Nephron progenitor cell (in vitro differentiated cells): ENCODE data around the gene KRT36.
A peak's percentile ranks its signal among the peaks of the same experiment; 100 is the strongest.

Source experiments
- DNase-seq: peaks from one replicate; pipeline ENCODE4 v3.0.0; 2021
- H3K27ac Mint-ChIP-seq: 2 replicates; pipeline ENCODE4 v1.8.0; 2021; ENCODE audit warnings: mild to moderate bottlenecking, moderate library complexity, mixed read lengths
- H3K27me3 Mint-ChIP-seq: 2 replicates; pipeline ENCODE4 v1.8.0; 2021; ENCODE audit warnings: mild to moderate bottlenecking, low read depth, mixed read lengths; ENCODE audit not compliant: poor library complexity
- H3K36me3 Mint-ChIP-seq: 2 replicates; pipeline ENCODE4 v1.8.0; 2021; ENCODE audit warnings: low read depth, mixed read lengths
- H3K4me1 Mint-ChIP-seq: 2 replicates; pipeline ENCODE4 v1.8.0; 2021; ENCODE audit warnings: mixed read lengths
- H3K4me3 Mint-ChIP-seq: 2 replicates; pipeline ENCODE4 v1.8.0; 2021; ENCODE audit warnings: mild to moderate bottlenecking, moderate library complexity, mixed read lengths
- H3K9me3 Mint-ChIP-seq: 2 replicates; pipeline ENCODE4 v1.8.0; 2021; ENCODE audit warnings: mild to moderate bottlenecking, moderate library complexity, mixed read lengths
- TF ChIP-seq, protein P1 (sequence below): fragments of 200-600 bp; sonication (generic); IDR thresholded peaks from 2 replicates; pipeline ENCODE4 v1.5.0; 2021; ENCODE audit warnings: antibody characterized with exemption

KRT36 gene

DNA sequence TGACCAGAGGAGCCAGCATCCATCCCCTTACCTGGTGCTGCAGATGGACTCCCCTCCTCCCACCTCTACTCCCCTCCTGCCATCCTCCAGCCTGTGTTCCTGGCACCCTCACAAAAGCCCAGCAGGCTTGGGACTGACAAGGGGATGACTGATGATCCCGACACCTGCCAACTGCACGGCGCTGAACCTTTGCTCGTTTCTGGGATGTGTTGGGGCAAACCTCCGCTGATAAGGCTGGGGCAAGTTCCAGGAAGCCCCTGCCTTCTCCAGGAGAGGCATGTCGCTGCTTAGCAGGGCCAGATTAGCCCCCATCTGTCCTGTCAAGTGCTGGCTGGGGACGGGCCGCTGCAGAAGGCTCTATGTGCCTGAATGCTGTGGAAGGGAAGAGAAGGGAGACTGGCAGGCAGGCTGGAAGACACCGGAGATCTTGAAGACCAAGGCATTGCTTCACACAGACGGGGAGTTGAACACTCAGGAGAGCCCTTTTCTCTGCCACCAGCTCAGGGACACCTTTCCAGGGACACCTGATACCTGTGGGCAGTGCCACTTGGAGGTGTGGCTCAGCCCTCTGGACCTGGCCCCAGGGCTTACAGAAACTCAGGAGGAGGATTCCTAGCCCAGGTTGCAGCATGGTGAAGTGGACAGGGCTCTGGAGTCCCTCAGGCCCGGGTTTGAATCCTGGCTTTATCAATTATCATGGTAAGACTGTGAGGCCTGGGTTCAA lies 30.0 kb upstream of the KRT36 start:
- peaks cover 38% of the 10 kb centered on the region for H3K4me1 Mint-ChIP-seq
- DNase-seq: no peak
- peaks cover 5% of the 10 kb centered on the region for H3K36me3 Mint-ChIP-seq
- peak overlapping the region; percentile 46 for H3K27ac Mint-ChIP-seq
- TF ChIP-seq, protein P1, sequence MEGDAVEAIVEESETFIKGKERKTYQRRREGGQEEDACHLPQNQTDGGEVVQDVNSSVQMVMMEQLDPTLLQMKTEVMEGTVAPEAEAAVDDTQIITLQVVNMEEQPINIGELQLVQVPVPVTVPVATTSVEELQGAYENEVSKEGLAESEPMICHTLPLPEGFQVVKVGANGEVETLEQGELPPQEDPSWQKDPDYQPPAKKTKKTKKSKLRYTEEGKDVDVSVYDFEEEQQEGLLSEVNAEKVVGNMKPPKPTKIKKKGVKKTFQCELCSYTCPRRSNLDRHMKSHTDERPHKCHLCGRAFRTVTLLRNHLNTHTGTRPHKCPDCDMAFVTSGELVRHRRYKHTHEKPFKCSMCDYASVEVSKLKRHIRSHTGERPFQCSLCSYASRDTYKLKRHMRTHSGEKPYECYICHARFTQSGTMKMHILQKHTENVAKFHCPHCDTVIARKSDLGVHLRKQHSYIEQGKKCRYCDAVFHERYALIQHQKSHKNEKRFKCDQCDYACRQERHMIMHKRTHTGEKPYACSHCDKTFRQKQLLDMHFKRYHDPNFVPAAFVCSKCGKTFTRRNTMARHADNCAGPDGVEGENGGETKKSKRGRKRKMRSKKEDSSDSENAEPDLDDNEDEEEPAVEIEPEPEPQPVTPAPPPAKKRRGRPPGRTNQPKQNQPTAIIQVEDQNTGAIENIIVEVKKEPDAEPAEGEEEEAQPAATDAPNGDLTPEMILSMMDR: no peak
- H3K9me3 Mint-ChIP-seq: no peaks in the 10 kb centered on the region
- H3K27me3 Mint-ChIP-seq: peaks cover 7% of the 10 kb centered on the region
- no peak overlapping the region for H3K4me3 Mint-ChIP-seq

DNA sequence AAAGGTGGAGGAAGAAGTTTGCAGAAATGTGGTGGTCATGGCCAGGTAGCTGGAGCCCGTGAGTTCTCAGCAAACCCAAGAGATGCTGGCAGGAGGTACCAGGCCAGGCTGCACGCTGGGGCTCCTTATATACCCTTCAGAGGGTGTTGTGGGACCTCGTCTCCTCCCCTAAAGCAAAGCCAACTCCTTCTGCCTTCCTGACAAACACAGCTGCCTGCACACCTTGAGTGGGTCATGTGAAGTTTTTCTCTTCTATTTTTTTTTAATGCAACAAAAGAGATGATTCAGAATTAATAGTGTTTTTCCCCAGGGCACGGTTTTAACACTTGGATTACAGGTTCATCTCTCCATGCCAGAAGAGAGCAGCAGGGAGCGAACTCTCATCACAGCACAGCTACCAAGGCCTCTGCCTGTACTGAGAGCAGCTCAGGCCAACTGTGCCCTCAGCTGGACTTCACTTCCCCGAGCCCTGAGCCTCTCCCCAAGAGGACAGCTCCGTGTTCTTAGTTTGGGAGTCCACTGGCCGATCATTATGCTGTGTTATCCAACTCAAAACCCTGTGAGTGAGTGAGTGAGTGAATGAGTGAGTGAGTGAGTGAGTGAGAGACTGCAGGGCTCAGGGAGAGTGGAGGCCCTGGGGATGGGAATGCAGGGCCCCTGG lies 29.2 kb upstream of the KRT36 start, which contains the start of gene KRT15:
Gene KRT15, minus strand, starts transcription at position 102 of the 661 bp plus-strand sequence. Its CDS starts 63 bp downstream, at position 39.
- H3K9me3 Mint-ChIP-seq: no peaks in the 10 kb centered on the region
- TF ChIP-seq, protein P1: no peak
- H3K27ac Mint-ChIP-seq: peak within 1 kb of the TSS; percentile 46
- H3K4me1 Mint-ChIP-seq: peaks cover 30% of the 10 kb centered on the region
- peaks cover 7% of the 10 kb centered on the region for H3K27me3 Mint-ChIP-seq
- no peak for DNase-seq
- H3K36me3 Mint-ChIP-seq: no peaks in the 10 kb centered on the region
- no peak within 1 kb of the TSS for H3K4me3 Mint-ChIP-seq

DNA sequence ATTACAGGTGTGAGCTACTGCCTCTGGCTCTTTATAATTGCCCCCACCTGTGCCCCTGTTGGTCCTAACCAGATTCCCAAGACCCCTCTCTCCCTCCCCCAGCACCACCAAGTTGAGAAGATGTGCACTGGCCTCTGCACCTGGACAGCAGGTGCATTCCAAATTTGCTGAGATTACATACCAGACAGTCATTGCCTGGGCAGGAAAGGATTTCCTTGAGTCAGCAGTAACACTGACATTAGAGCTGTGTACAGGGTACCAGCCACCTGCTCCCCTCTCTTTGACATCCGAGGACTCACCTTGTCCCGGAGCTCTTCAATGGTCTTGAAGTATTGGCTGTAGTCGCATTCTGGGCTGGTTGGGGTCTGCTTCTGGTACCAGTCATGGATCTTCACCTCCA lies 28.3 kb upstream of the KRT36 start:
- no peaks in the 10 kb centered on the region for H3K9me3 Mint-ChIP-seq
- no peak overlapping the region for H3K4me3 Mint-ChIP-seq
- TF ChIP-seq, protein P1: no peak
- H3K36me3 Mint-ChIP-seq: no peaks in the 10 kb centered on the region
- H3K27ac Mint-ChIP-seq: no peak overlapping the region
- DNase-seq: no peak
- H3K27me3 Mint-ChIP-seq: peaks cover 11% of the 10 kb centered on the region
- H3K4me1 Mint-ChIP-seq: peaks cover 21% of the 10 kb centered on the region

DNA sequence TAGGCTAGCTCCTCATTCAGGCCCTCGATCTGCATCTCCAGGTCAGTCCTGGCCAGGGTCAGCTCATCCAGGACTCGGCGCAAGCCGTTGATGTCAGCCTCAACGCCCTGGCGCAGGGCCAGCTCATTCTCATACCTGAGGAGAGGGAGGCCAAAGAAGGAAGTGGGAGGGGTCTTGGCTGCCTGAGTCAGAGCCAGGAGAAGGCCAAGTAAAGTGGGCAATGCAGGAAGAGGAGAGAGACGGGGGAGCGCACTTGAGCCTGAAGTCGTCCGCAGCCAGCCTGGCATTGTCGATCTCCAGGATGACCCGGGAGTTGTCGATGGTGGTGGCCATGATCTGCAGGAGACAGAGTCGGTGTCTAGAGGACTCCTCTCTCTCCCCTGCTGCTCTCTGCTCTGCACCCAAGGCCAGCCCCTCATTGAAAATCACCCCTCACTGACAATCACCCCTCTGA lies 27.1 kb upstream of the KRT36 start:
- TF ChIP-seq, protein P1: no peak
- H3K27me3 Mint-ChIP-seq: peaks cover 10% of the 10 kb centered on the region
- no peak overlapping the region for H3K27ac Mint-ChIP-seq
- no peak for DNase-seq
- H3K9me3 Mint-ChIP-seq: no peaks in the 10 kb centered on the region
- H3K4me1 Mint-ChIP-seq: peaks cover 19% of the 10 kb centered on the region
- H3K36me3 Mint-ChIP-seq: no peaks in the 10 kb centered on the region
- H3K4me3 Mint-ChIP-seq: no peak overlapping the region

DNA sequence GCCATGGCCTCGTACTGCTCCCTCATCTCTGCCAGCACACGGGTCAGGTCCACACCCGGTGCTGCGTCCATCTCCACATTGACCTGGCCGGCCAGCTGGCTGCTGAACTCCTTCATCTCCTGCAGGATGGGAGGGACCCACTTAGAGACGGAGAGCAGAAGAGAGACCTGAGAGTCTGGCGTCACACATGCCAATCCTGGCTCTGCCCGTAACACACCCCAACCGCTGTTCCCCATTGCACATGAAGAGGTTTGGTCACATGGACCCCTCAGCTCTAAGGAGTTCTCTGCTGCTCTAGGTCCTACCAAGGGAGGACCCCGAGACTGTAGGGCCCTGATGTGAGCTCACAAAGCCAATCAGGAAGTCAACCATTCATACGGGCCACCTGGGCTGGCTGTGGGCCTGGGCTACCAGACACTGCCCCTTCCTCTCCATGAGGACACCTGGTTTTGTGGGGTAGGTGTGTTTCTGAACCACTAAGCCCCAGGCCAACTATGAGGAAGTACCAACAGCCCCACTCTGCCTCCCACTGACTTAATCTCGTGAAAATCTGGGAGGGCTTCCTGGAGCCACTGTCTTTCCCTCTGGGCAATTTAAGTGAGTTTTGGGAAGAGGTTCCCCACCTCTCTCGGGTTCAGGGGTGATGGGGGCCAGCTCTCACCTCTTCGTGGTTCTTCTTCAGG lies 26.6 kb upstream of the KRT36 start:
- TF ChIP-seq, protein P1: no peak
- no peaks in the 10 kb centered on the region for H3K36me3 Mint-ChIP-seq
- no peak overlapping the region for H3K4me3 Mint-ChIP-seq
- peaks cover 15% of the 10 kb centered on the region for H3K4me1 Mint-ChIP-seq
- peaks cover 7% of the 10 kb centered on the region for H3K27me3 Mint-ChIP-seq
- H3K27ac Mint-ChIP-seq: no peak overlapping the region
- no peak for DNase-seq
- no peaks in the 10 kb centered on the region for H3K9me3 Mint-ChIP-seq
